ENCODE results near the gene RUNX1. TPM values are rescaled to one million over a fixed set of nuclear protein-coding genes. Genes with fewer than 3 reads are reported as not detected.

The RUNX1 gene
- total RNA-seq, 2 experiments from 2014 or later: 50.6 to 55.8 TPM

- CTCF ChIA-PET: interaction anchor here (1.1 to 11.9 kb wide), 3 partner anchors 43 to 157 kb away, joined by 3 to 120 read pairs (median 3); no protein-coding TSS in a partner anchor
- H3K9me3 Mint-ChIP-seq: no peaks in the 10 kb centered on the region
- peaks cover 94% of the 10 kb centered on the region for H3K4me1 Mint-ChIP-seq (ENCODE audit: low read depth)
- H3K27me3 Mint-ChIP-seq: no peaks in the 10 kb centered on the region
- peaks cover 15% of the 10 kb centered on the region for H3K36me3 Mint-ChIP-seq
- intact Hi-C loops (cut with micrococcal nuclease): loop anchor here (1.0 to 10.0 kb wide), 6 partner anchors 9 to 482 kb away; no protein-coding TSS in a partner anchor
- DNase-seq: peak; percentile 51
- H3K4me3 Mint-ChIP-seq: peak overlapping the region; percentile 93
- POLR2A ChIA-PET: interaction anchor here (0.6 to 11.5 kb wide), 10 partner anchors 7 to 158 kb away, joined by 3 to 267 read pairs (median 16); no protein-coding TSS in a partner anchor
- H3K27ac Mint-ChIP-seq: peak overlapping the region; percentile 99
Observed at GRCh38 chr21:35044770-35045541, 4.1 kb downstream of the RUNX1 start.

GRCh38 chr21:35044128-35044527 is 5.0 kb downstream of the RUNX1 start:
- intact Hi-C loops (cut with micrococcal nuclease): loop anchor here (10.0 kb wide), 1 partner anchor 299 kb away; no protein-coding TSS in a partner anchor
- H3K4me3 Mint-ChIP-seq: peak overlapping the region; percentile 93
- no peak for DNase-seq
- no peaks in the 10 kb centered on the region for H3K27me3 Mint-ChIP-seq
- no peaks in the 10 kb centered on the region for H3K9me3 Mint-ChIP-seq
- ChIA-PET POLR2A (interaction anchor here (0.6 to 11.5 kb wide), 11 partner anchors 18 to 157 kb away, joined by 3 to 267 read pairs (median 7); no protein-coding TSS in a partner anchor), CTCF (interaction anchor here (0.9 to 11.9 kb wide), 7 partner anchors 10 to 356 kb away, joined by 3 to 120 read pairs (median 4); no protein-coding TSS in a partner anchor)
- H3K27ac Mint-ChIP-seq: peak overlapping the region; percentile 99
- H3K36me3 Mint-ChIP-seq: peaks cover 14% of the 10 kb centered on the region
- H3K4me1 Mint-ChIP-seq (ENCODE audit: low read depth): peaks cover 93% of the 10 kb centered on the region

- Mint-ChIP-seq H3K9me3 (no peaks in the 10 kb centered on the region), H3K4me3 (peak overlapping the region; percentile 75), H3K4me1 (ENCODE audit: low read depth) (peaks cover 97% of the 10 kb centered on the region), H3K27me3 (no peaks in the 10 kb centered on the region), H3K27ac (peak overlapping the region; percentile 99), H3K36me3 (peaks cover 12% of the 10 kb centered on the region)
- POLR2A ChIA-PET: interaction anchor here (0.8 to 11.5 kb wide), 12 partner anchors 17 to 179 kb away, joined by 3 to 267 read pairs (median 6); no protein-coding TSS in a partner anchor
- DNase-seq: peak; percentile 50
- intact Hi-C loops (cut with micrococcal nuclease): loop anchor here (2.0 to 10.0 kb wide), 2 partner anchors 97 to 299 kb away; no protein-coding TSS in a partner anchor
- CTCF ChIA-PET: interaction anchor here (0.8 to 11.9 kb wide), 8 partner anchors 9 to 357 kb away, joined by 3 to 120 read pairs (median 4); no protein-coding TSS in a partner anchor
Observed at GRCh38 chr21:35043549-35043948, 5.6 kb downstream of the RUNX1 start.

GRCh38 chr21:35042836-35043235 is 6.3 kb downstream of the RUNX1 start:
- H3K27me3 Mint-ChIP-seq: no peaks in the 10 kb centered on the region
- H3K27ac Mint-ChIP-seq: peak overlapping the region; percentile 99
- H3K36me3 Mint-ChIP-seq: peaks cover 12% of the 10 kb centered on the region
- no peak for DNase-seq
- CTCF ChIA-PET: interaction anchor here (0.8 to 11.9 kb wide), 5 partner anchors 9 to 357 kb away, joined by 4 to 120 read pairs (median 5); no protein-coding TSS in a partner anchor
- intact Hi-C loops (cut with micrococcal nuclease): loop anchor here (2.0 to 10.0 kb wide), 2 partner anchors 96 to 298 kb away; no protein-coding TSS in a partner anchor
- peaks cover 95% of the 10 kb centered on the region for H3K4me1 Mint-ChIP-seq (ENCODE audit: low read depth)
- POLR2A ChIA-PET: interaction anchor here (1.2 to 11.5 kb wide), 10 partner anchors 17 to 180 kb away, joined by 3 to 267 read pairs (median 6); no protein-coding TSS in a partner anchor
- no peaks in the 10 kb centered on the region for H3K9me3 Mint-ChIP-seq
- peak overlapping the region; percentile 75 for H3K4me3 Mint-ChIP-seq

- CTCF ChIA-PET: interaction anchor here (11.9 kb wide), 1 partner anchor 153 kb away, joined by 120 read pairs; no protein-coding TSS in a partner anchor
- Mint-ChIP-seq H3K36me3 (peaks cover 7% of the 10 kb centered on the region), H3K9me3 (no peaks in the 10 kb centered on the region), H3K27ac (peak overlapping the region; percentile 99), H3K4me3 (peak overlapping the region; percentile 75), H3K4me1 (ENCODE audit: low read depth) (peaks cover 95% of the 10 kb centered on the region), H3K27me3 (no peaks in the 10 kb centered on the region)
- DNase-seq: no peak
- POLR2A ChIA-PET: interaction anchor here (1.2 to 11.5 kb wide), 3 partner anchors 16 to 155 kb away, joined by 3 to 267 read pairs (median 27); no protein-coding TSS in a partner anchor
- intact Hi-C loops (cut with micrococcal nuclease): loop anchor here (2.0 to 10.0 kb wide), 2 partner anchors 95 to 297 kb away; no protein-coding TSS in a partner anchor
Observed at GRCh38 chr21:35041881-35042280, 7.2 kb downstream of the RUNX1 start.

- POLR2A ChIA-PET: interaction anchor here (0.9 to 7.2 kb wide), 7 partner anchors 15 to 167 kb away, joined by 3 to 49 read pairs (median 4); no protein-coding TSS in a partner anchor
- CTCF ChIA-PET: interaction anchor here (1.3 to 2.0 kb wide), 6 partner anchors 15 to 153 kb away, joined by 3 to 10 read pairs (median 4); no protein-coding TSS in a partner anchor
- intact Hi-C loops (cut with micrococcal nuclease): loop anchor here (10.0 kb wide), 1 partner anchor 296 kb away; no protein-coding TSS in a partner anchor
- DNase-seq: no peak
- Mint-ChIP-seq H3K4me1 (ENCODE audit: low read depth) (peaks cover 95% of the 10 kb centered on the region), H3K4me3 (peak overlapping the region; percentile 75), H3K9me3 (no peaks in the 10 kb centered on the region), H3K36me3 (peaks cover 7% of the 10 kb centered on the region), H3K27me3 (no peaks in the 10 kb centered on the region), H3K27ac (peak overlapping the region; percentile 99)
Observed at GRCh38 chr21:35041122-35041521, 8.0 kb downstream of the RUNX1 start.

GRCh38 chr21:35039595-35040289 is 9.4 kb downstream of the RUNX1 start:
- POLR2A ChIA-PET: interaction anchor here (0.9 to 7.2 kb wide), 7 partner anchors 9 to 165 kb away, joined by 3 to 49 read pairs (median 4); no protein-coding TSS in a partner anchor
- CTCF ChIA-PET: interaction anchor here (0.9 to 2.0 kb wide), 11 partner anchors 9 to 153 kb away, joined by 3 to 10 read pairs (median 3); no protein-coding TSS in a partner anchor
- peaks cover 7% of the 10 kb centered on the region for H3K36me3 Mint-ChIP-seq
- peak overlapping the region; percentile 73 for H3K27ac Mint-ChIP-seq
- intact Hi-C loops (cut with micrococcal nuclease): loop anchor here (10.0 kb wide), 1 partner anchor 295 kb away; no protein-coding TSS in a partner anchor
- no peaks in the 10 kb centered on the region for H3K9me3 Mint-ChIP-seq
- peaks cover 95% of the 10 kb centered on the region for H3K4me1 Mint-ChIP-seq (ENCODE audit: low read depth)
- DNase-seq: peak; percentile 57
- H3K4me3 Mint-ChIP-seq: peak overlapping the region; percentile 36
- no peaks in the 10 kb centered on the region for H3K27me3 Mint-ChIP-seq

- POLR2A ChIA-PET: interaction anchor here (0.7 to 7.2 kb wide), 8 partner anchors 8 to 151 kb away, joined by 3 to 49 read pairs (median 6); no protein-coding TSS in a partner anchor
- Mint-ChIP-seq H3K4me3 (peak overlapping the region; percentile 55), H3K9me3 (no peaks in the 10 kb centered on the region), H3K27me3 (no peaks in the 10 kb centered on the region), H3K36me3 (peaks cover 7% of the 10 kb centered on the region), H3K27ac (peak overlapping the region; percentile 91), H3K4me1 (ENCODE audit: low read depth) (peaks cover 95% of the 10 kb centered on the region)
- DNase-seq: no peak
- intact Hi-C loops (cut with micrococcal nuclease): no loop called here
- CTCF ChIA-PET: interaction anchor here (1.2 to 2.1 kb wide), 5 partner anchors 9 to 152 kb away, joined by 3 to 10 read pairs (median 5); no protein-coding TSS in a partner anchor
Observed at GRCh38 chr21:35038772-35039319, 10.3 kb downstream of the RUNX1 start.

GRCh38 chr21:35037384-35037765 is 11.7 kb downstream of the RUNX1 start:
- intact Hi-C loops (cut with micrococcal nuclease): no loop called here
- POLR2A ChIA-PET: interaction anchor here (1.1 to 7.2 kb wide), 7 partner anchors 9 to 150 kb away, joined by 3 to 49 read pairs (median 6); no protein-coding TSS in a partner anchor
- H3K4me3 Mint-ChIP-seq: peak overlapping the region; percentile 62

More at GRCh38 chr21:35037384-35037765, 11.7 kb downstream of the RUNX1 start:
- Mint-ChIP-seq H3K4me1 (ENCODE audit: low read depth) (peaks cover 95% of the 10 kb centered on the region), H3K36me3 (peaks cover 5% of the 10 kb centered on the region), H3K27me3 (no peaks in the 10 kb centered on the region), H3K27ac (peak overlapping the region; percentile 91), H3K9me3 (no peaks in the 10 kb centered on the region)
- DNase-seq: no peak
- CTCF ChIA-PET: interaction anchor here (0.8 to 2.1 kb wide), 5 partner anchors 11 to 147 kb away, joined by 3 to 10 read pairs (median 4); no protein-coding TSS in a partner anchor
